A673 (cell line): ENCODE results near the gene CENPO.

Source experiments
- EZH2 ChIP-seq: fragments of 200-600 bp; sonication (generic); IDR thresholded peaks from 2 replicates; pipeline ENCODE4 v1.6.1; 2017; ENCODE audit warnings: borderline replicate concordance, low read depth, mild to moderate bottlenecking, mixed read lengths, antibody characterized with exemption, low read length; ENCODE audit not compliant: poor library complexity, severe bottlenecking
- TF ChIP-seq, protein P1 (sequence below): fragments of 300-800, 200-600 bp; sonication (generic); conservative IDR thresholded peaks from 2 replicates; pipeline ENCODE4 v1.5.1; 2017; ENCODE audit warnings: low read depth, mild to moderate bottlenecking, antibody characterized with exemption, low read length, moderate library complexity, mixed read lengths

DNA sequence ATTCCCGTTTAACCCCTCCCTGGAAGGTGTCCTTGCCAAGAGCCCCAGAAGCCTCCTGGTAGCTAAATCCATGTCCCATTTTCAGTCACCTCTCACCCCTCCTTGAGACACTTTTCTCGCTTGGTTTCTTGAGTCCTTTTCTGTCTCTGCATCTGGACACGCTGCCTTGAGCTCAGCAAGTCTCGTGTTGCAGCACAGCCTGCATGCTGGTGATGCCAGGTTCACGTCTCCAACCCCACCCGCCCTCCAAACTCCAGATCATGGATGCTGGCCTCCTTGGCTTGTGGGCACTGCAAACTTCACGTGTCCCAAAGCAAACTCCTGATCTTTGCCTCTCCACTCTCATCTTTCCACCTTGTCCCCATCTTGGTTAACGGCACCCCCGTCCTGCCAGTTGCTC lies 39.3 kb downstream of the CENPO start:
- TF ChIP-seq EZH2, result no peak
- TF ChIP-seq, protein P1, sequence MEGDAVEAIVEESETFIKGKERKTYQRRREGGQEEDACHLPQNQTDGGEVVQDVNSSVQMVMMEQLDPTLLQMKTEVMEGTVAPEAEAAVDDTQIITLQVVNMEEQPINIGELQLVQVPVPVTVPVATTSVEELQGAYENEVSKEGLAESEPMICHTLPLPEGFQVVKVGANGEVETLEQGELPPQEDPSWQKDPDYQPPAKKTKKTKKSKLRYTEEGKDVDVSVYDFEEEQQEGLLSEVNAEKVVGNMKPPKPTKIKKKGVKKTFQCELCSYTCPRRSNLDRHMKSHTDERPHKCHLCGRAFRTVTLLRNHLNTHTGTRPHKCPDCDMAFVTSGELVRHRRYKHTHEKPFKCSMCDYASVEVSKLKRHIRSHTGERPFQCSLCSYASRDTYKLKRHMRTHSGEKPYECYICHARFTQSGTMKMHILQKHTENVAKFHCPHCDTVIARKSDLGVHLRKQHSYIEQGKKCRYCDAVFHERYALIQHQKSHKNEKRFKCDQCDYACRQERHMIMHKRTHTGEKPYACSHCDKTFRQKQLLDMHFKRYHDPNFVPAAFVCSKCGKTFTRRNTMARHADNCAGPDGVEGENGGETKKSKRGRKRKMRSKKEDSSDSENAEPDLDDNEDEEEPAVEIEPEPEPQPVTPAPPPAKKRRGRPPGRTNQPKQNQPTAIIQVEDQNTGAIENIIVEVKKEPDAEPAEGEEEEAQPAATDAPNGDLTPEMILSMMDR, result no peak
